ENCODE measurements around the gene SLC25A15.

The SLC25A15 gene

DNA sequence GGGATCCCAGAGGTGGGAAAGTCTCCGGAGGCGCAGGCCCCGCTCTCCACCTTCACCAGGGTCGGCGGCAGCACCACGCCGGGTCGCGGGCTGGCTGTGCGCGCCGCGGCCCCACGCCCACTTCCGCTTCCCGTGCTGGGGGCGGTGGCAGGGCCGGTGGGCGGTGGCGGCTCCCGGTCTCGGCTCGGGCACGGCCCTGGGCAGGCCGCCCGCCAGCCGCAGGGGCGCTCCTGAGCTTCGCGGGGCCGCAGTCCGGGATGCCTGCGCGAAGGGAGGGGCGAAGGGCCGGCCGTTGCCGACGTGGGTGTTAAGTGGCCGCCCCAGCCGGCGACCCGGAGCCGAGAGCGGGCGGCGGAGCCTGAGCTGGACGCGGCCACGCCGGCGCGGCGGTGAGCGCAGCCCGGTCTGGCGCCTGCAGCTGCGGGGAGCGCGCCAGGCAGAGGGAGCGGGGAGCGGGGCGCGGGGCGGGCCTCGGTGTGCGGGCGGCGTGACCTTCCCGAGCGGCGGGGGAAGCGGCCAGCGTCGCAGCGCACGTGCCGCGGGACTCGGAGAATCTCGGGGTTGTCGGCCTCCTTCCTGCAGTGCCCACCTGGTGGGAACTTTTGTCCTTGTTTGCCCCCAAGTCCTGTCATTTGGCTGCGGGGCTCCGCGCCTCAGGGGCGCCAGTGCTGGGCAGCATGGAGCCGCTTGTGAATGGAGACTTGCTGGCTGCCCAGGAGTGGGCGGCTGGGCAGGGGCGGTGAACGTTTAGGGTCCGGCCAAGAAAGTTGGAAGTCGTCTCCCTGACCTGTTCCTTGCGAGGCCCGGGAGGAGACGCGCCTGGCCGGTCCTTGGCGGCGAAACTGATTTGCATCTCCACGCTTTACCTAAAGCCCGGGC is at the start of gene SLC25A15:
SLC25A15 (plus strand) TSS at position 337 of the 879 bp plus-strand sequence. CDS start 3,616 bp downstream, outside the sequence.
- peak; percentile 49 for DNase-seq

DNA sequence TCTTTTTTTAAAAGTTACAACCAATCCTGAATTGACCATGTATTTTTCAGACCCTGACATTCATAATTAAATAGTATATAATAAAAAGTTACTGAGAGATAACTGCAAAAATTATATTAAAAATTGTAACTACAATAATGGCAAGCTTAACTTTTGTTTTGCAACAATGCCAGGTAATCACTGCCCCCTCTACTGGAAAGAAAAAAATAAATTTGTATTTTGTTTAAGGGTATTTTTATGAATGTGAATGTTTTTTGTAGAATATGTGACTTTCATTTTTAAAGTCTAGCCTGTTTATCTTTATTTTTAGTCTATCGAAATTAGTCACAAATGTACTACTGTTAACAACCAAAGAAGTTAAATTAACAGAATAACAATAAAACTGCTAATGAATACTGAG is 40.1 kb upstream of the SLC25A15 start:
- no peak for DNase-seq

DNA sequence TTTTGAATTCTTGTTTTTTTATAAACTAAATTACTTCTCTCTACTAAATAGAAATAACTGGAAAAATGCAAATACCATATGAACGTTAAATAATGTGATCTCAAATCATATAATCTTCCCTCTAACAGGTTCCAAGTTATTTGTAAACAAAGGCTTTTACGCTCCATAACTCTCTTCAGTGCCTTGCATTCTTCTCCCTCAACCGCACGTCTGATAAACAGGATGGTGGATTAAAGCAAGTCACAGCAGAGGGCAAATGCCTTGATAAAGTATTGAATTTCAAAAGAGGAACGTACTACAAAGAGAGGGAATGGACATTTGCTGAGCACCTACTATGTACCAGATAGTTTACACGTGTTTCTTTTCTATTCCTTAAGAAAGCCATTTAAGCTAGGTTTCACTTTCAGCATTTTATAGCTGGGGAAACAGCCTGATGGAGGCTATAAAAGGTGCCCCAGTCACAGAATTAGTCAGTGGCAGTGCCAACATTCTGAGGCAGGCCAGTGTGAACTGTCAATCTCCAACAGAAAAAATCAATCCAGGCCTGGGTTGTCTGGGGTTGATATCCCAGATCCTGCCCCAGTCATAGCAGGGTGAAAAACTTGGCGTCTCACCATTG is 34.2 kb upstream of the SLC25A15 start:
- no peak for DNase-seq

DNA sequence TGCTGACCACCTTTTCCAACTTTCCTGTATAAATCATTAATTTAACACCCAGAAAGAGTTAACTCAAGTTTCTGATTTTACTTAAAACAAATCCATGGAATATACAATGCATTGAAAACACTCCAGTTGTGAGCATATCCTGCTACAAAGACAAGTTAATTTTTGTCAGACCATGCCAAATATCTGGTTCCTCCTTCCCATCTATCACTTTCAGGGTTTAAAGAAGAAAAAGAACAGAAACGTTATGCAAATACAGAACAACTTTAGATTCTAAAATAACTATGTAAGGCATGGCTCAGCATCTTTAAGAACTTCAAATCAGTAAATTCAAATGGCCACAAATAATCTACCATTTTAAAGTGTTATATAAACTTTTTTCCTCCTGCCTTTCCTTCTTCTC is 33.4 kb upstream of the SLC25A15 start:
- no peak for DNase-seq

DNA sequence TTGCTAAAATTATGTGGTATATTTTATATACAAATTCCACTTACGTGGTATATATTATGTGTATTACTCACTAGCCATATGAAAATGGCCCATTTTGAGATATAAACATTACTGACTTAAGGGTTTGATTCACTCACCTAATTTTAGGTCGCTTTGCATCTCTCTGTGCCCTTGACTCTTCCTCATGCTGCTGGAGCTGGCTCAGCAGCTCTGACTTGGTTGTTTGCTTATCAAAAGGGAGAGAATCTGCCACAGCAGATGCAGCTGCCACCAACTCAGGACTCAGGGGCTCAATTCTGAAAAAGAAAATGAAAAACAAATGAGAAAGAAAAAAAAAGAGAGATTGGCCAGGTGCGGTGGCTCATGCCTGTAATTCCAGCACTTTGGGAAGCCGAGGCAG is 30.6 kb upstream of the SLC25A15 start:
- DNase-seq = no peak

DNA sequence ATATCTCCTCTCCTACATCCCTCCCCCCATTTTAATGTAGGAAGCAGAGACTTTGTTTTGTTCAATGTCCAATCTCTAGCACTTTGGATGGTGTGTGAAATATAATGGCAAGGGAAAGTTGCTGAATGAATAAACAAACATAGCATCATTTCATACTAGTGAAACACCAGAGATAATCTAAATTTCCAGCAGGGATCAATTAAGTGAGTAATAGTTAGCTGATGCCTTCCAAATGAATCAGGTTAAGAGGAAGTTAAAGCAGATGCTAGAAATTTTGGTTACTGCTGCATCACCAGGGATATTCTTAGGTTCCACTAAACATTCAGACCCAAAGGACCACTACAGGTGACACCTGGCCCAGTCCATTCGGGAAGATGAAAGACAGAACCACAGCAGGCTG is 26.6 kb upstream of the SLC25A15 start:
- no peak for DNase-seq

DNA sequence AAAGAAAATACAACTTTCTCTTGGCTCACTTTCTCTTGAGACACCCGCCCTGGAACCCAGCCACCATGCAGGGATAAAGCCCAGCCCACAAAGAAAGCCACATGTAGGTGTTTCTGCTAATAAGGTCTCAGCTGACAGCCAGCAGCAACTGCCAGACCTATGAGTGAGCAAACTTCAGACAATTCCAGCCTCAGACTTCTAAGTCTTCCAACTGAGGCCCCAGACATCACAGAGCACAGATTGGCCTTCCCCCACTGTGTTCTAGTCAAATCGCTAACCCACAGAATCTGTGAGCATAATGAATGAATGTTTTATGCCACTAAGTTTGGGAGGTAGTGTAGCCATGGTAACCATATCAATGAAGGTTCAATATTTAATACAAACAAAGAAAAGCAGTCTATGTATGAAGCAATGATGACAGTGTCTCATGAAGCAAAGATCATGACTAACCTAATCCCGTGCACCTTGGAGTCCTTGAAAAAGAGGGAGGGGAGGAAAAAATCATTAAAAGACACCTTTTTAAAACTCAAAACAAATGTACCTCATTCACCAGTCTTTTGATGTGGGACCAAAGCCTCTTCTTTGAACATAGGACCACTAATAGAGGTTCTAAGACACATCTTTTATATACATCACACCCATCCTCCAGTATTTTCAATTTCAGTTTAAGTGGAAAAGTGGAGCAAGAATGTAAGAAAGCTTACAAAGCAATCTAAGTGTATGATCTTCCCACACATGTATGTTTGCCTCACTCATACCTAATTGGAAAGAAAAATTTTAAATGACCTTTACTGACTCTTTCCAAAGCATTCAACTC is 24.6 kb upstream of the SLC25A15 start:
- DNase-seq = no peak

DNA sequence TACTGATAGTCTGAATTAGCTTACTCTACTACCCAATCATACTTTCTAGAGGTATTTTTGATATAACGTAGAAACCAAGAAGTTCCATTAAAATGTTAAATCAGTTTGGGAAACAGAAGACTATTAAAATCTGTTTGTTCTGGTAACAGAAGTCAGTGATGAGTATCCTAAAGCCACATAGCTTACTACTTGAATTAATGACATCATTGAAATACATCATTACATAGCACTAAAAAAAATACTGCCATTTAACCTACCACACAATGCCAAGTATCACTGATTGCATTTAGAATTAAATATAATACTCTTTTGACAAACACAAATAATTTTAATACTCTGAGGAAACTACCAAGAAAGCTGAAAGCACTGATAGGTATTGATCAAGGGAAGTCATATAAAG is 23.8 kb upstream of the SLC25A15 start:
- no peak for DNase-seq

DNA sequence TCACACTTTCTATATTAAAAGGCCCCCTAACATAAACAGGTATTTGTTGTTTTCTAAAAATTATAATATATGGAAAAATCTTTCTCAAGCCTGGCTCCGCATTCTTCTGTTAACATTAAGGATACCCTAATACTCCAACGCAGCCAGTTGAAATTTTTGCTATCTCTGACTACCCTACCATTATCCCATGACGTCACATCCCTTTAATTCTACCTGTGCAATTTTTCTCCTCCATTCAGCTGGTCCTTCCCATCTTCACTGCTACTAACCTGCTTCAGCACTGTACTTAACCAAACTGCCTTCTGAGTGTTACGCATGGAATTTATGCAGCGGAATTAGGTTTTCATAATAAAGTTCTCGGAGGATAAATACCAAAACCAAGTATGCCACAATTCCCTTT is 19.4 kb upstream of the SLC25A15 start:
- DNase-seq = no peak

DNA sequence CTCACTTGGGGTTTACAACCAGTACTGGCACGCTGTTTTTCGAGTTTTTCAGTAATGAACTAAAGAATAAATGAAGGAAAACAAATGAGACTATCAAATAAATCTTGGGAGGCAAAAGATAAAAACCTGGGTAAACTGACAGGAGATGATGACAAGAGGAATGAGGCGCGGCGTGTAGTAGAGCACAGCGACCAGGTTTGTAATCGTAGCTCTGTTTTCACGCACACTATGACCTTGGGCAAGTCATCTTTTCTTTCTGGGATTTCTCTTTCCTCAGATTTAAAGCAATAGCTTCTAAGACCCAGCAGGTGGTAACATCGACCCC is 18.8 kb upstream of the SLC25A15 start:
- no peak for DNase-seq

DNA sequence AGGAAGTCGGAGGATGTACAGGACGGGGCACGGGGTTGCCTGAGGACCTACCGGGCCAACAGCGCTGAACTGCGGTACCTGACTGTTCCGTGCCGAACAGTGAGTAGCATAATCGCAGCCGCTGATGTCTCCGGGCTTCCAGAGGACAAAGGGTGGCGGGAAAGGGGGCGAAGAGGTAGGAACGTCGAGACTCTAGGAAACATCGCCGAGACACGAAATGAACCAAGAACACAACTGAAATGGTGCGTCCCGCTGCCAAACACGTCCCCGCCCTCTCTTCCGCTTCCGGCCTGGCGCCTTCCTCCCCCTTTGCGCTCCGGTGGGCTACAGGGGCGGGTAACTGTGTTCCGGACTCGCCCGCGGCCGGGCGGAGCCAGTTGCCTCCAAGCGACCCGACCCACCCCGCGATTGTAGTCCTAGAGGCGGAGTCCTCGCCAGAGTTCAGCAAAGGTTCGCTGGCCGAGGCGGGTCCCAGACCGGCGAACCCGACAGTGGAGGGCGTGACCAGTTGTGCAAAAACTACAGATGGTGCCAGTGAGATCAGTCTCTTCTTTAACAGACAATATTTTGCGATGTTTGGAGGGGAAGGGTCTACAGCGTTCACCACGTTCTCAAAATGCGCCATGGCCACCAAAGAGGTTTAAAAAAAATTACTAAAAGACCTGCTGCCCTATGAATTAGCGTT is 18.3 kb upstream of the SLC25A15 start, which contains the start of gene MRPS31:
MRPS31 (minus strand) TSS at position 257 of the 685 bp plus-strand sequence; CDS start at position 203, 54 bp downstream.
- DNase-seq = peak; percentile 76

DNA sequence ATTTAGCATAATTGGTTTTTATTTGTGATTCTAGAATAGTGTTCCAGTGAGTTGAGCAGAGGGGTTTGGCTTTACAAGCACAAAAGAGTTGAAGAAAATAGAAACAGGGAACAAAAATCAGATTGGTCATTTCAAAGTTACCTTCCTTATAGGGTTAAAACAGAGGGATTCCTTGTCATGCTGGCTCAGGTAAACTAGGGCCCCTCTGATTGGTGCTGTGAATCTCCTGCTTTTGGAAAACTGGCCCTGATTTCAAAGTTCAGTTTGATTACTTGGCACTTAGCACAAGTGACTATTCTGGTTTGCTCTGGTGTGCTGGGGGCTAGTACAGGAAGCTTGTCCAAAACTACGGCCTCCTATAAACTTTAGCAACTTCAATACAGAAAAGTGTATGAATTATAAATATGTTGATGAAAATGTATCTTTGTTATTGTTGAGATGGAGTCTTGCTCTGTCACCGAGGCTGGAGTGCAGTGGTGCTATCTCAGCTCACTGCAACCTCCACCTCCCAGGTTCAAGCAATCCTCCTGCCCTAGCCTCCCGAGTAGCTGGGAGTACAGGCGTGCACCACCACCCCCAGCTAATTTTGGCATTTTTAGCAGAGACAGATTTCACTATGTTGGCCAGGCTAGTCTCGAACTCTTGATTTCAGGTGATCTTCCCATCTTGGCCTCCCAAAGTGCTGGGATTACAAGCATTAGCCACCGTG is 16.5 kb upstream of the SLC25A15 start:
- DNase-seq = no peak

DNA sequence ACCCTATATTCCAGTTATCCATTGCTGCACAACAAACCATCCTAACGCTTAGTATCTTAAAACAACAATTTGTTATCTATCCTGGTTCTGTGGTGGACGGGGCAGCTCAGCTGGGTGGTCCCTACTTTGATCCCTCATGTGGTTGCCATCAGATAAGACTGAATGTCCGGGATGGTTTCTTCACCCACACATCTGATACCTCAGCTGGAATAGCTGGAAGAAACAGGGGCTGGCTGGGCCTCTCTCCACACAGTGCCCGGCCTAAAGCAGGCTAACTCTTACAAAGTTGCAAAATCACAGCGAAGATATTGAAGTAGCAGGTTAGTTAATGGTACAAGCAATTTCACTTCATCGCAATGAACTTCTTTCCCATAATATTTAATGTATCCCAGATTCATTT is 14.7 kb upstream of the SLC25A15 start:
- DNase-seq = no peak

DNA sequence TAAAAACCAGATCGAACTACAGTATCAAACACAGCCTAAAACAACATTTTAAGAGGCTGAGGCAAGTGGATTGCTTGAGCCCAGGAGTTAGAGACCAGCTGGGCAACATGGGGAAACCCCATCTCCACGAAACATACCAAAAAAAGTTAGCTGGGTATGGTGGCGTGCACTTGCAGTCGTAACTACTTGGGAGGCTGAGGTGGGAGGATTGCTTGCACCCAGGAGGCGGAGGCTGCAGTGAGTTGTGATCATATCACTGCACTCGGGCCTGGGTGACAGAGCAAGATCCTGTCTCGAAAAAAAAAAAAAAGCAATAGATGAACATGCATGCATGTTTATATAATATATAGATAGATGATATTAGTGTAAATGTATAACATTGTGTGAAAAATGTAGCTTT is 13.2 kb upstream of the SLC25A15 start:
- no peak for DNase-seq

DNA sequence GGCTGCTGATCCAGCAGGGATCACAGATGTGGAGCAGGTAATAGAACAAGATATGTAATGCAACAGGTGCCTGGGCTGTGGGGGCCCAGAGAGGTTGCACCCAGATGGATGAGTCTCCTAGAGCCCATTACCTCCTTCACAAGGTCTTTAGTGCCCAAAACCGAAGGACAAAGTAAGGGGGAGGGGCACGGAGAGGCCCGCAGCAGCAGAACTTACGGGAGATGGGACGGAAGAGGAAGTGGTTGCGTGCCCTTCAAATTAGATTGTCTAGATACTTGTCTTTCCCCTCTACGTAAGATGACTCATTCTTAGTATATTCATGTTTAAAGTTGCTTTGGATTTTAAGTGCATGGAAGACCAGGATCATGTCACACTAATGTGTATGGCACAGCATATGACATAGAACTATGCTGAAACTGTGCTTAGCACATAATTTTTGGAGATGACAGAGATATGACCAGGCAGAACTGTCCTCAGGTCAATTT is 12.7 kb upstream of the SLC25A15 start:
- DNase-seq = no peak

DNA sequence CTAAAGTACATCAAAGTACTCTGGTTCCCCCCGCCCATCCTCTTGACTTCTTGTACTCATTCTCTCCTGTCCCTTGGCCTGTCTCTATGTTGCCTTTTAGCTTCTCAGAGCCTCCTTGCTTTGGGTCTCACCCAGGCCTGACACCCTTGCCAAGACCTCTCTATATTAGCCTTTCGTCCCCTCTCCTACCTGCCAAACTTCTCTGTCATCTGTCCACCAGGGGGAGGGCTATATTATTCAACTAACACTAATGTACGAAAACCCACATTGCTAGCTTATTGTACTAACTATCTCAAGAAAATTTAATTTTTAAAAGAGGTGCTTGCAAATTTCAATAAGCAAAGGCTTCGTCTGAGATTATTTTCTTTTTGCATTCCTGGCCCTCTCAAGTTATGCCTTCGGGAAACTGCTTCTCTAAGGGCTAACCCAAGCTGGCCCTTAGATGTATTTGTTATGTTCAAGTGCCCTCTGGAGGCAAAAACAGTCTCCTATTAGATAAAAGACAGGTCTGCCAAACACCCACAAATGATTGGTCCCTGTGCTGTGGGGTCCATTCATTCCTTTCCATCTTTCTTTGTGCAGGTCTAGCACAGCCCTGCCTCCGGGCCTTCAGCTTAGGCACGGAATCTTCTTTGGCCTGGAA is 12.1 kb upstream of the SLC25A15 start:
- DNase-seq = peak; percentile 61

DNA sequence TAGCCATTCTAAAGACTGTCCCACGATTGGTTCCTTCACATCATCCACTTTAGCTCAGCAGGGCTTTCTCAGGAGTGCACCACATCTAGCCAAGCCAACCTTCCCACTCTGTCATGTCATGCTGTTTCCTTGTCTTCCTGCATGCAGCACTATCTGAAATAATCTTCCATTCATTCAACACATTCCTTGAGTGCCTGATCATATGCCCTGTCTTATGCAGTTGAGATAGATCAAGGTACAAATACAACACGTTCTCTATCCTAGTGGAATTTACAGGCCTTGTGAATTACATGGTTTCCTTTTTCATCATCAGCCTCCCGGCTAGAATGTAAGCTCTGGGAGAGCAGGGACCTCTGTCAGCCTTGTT is 11.6 kb upstream of the SLC25A15 start:
- DNase-seq = no peak

DNA sequence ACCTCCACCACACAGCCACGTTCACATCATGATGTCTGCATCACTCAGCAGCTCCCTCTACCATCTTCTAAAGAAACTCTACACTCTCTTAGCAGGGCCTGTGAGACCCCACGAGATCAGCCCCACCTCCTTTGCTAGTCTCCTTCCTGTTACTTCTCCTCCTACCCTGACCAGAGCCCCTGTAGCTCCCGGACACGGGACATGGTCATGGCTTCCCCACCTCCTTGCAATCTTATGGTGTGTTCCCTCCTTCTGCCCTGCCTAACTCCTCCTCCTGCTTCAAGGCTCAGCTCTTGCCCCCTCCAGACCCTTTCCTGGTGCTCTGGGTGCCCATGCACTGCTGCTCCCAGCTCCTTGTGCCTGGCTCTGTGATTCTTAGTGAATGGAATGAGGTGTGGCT is 10.4 kb upstream of the SLC25A15 start:
- DNase-seq = no peak

DNA sequence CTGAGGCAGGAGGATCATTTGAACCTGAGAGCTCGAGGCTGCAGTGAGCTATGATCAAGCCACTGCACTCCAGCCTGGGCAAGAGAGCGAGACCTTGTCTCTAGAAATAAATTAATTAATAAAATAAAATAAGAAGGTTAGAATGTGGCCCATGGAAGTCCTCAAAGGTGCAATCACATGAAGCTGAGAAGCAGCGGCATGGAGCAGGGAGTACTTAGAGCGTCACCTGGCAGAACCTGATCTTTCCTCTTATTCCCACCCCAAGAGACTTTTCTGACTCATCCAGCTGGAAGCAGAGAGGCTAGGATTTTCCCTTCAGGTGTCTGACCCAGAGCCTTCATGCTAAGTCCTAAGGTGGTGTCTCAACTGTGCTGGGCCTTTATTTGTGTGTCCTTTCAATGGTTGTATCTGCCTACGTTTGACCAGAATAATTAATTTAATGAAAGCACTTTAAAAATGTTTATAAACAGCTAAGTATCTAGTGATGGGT is 9.6 kb upstream of the SLC25A15 start:
- DNase-seq = no peak

DNA sequence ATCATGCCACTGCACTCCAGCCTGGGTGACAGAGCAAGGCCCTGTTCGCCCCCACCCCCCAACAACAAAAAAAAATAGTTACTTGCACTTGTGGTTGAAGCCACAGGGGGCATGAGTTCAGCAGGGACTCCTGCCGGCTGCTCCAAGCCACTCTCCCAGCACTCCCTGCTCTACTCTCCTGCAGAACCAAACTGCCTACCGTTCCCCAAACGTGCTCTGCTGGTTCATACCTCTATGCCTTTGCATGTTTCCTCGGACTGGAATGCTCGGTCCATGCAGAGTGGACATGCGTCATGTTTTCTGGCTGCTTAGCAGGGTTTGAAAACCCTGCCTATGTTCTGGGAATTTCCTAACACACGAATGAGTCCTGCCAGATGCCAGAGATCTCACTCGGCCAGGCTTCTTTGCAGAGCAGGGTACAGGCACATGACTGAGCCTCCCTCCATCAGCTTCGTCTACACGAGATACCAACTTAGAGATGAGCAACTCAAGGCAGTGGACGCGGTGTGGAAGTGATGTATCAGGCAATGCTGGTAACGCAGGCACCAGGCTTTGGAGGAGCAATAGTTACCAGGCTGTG is 8.5 kb upstream of the SLC25A15 start:
- DNase-seq = no peak

DNA sequence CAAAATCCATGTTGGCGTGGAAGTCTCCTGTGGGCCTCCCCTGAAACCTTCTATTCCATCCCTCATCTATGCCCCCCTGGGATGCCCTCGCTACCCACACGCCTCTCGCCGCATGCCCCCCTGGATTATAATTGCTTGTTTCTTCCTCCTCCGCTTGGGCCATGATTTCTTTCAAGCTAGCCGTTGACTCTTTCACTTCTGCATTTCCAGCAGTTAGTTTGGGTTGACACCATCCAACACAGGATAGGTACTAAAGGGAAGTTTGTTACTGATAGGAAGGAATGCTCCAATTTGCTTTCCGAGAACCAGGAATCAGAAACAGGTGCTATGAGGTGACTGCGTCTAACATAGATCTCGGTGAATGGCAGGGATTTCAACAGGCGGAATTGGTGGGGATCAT is 7.7 kb upstream of the SLC25A15 start:
- no peak for DNase-seq

Data from NCI-H1105 treated with DMSO at 0.1 percent for 48 hours (cell line).